ENCODE measurements around the gene GSPT1. TPM values are rescaled to one million over a fixed set of nuclear protein-coding genes. Genes with fewer than 3 reads are reported as not detected.
"Not testable (repeated sequence)": the region's sequence is repeated elsewhere in the genome, so short reads cannot be mapped to it uniquely, and the experiment has no call there.

GSPT1 gene
- total RNA-seq, 1 experiment from 2014 or later = 173 TPM

DNA sequence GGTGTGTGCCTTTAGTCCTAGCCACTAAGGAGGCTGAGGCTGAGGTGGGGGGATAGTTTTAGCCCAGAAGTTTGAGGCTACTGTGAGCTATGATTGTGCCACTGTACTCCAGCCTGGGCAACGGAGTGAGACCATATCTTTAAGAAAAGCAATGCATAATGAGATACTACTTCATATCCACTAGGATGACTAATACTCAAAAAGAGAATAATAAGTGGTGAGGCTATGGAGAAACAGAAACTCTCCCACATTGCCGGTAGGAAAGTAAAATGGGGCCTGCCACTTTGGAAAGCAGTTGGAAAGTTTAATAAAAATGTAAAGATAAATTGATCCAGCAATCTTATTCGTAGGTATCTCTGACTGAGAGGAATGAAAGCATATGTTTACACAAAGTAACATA lies 30.7 kb upstream of the GSPT1 start:
- Mint-ChIP-seq H3K36me3 (ENCODE audit: insufficient read depth in 1 of 3, low read depth in 3 of 3) (no peaks in the 10 kb centered on the region), H3K27me3 (ENCODE audit: low read depth) (no peaks in the 10 kb centered on the region), H3K4me1 (peaks cover 13 to 14% of the 10 kb centered on the region in 2 experiments), H3K27ac (no peak overlapping the region), H3K9me3 (no peaks in the 10 kb centered on the region), H3K4me3 (no peak overlapping the region)
- WGBS (ENCODE audit: extremely low coverage, insufficient read length, low lambda C conversion rate) = no CpG with 5 or more reads among the region's 3 CpGs
- H3K18ac ChIP-seq (ENCODE audit: insufficient read length, low read depth, low read length) = no peak overlapping the region
- no peak overlapping the region for H3K27ac ChIP-seq (ENCODE audit: insufficient read length, low read depth, low read length)
- H3K9ac ChIP-seq (ENCODE audit: extremely low read depth, insufficient read length, low read length) = no peak overlapping the region
- H2BK20ac ChIP-seq (ENCODE audit: low read depth, low read length, poor library complexity, severe bottlenecking) = no peak overlapping the region
- no peaks in the 10 kb centered on the region for H3K4me1 ChIP-seq (ENCODE audit: insufficient read depth, low read length)
- H2AFZ ChIP-seq (ENCODE audit: low read length) = no peak overlapping the region
- H4K91ac ChIP-seq (ENCODE audit: insufficient read length, low read depth, low read length) = no peak overlapping the region
- H3K56ac ChIP-seq (ENCODE audit: insufficient read length, low read depth, low read length) = no peak overlapping the region
- no peaks in the 10 kb centered on the region for H3K9me3 ChIP-seq (ENCODE audit: control insufficient read depth, low read depth, low read length)
- no peak overlapping the region for H3K4ac ChIP-seq (ENCODE audit: low read depth, low read length)
- no peak overlapping the region for H3K14ac ChIP-seq (ENCODE audit: insufficient read depth, low read length)
- H3K27me3 ChIP-seq (ENCODE audit: insufficient read depth, low read length) = no peaks in the 10 kb centered on the region
- no peak overlapping the region for H4K8ac ChIP-seq (replicated peaks; ENCODE audit: insufficient read length, low read depth, low read length)
- H2BK120ac ChIP-seq (ENCODE audit: low read depth, low read length, poor library complexity, severe bottlenecking) = no peak overlapping the region
- TF ChIP-seq, protein P1, sequence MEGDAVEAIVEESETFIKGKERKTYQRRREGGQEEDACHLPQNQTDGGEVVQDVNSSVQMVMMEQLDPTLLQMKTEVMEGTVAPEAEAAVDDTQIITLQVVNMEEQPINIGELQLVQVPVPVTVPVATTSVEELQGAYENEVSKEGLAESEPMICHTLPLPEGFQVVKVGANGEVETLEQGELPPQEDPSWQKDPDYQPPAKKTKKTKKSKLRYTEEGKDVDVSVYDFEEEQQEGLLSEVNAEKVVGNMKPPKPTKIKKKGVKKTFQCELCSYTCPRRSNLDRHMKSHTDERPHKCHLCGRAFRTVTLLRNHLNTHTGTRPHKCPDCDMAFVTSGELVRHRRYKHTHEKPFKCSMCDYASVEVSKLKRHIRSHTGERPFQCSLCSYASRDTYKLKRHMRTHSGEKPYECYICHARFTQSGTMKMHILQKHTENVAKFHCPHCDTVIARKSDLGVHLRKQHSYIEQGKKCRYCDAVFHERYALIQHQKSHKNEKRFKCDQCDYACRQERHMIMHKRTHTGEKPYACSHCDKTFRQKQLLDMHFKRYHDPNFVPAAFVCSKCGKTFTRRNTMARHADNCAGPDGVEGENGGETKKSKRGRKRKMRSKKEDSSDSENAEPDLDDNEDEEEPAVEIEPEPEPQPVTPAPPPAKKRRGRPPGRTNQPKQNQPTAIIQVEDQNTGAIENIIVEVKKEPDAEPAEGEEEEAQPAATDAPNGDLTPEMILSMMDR (conservative IDR thresholded peaks at IDR 0.05) = no peak
- H3K23me2 ChIP-seq (ENCODE audit: insufficient read length, low read depth, low read length, poor library complexity, severe bottlenecking) = no peaks in the 10 kb centered on the region
- H3K4me2 ChIP-seq (ENCODE audit: insufficient read depth, insufficient read length, low read length) = no peak overlapping the region
- no peak overlapping the region for H2BK5ac ChIP-seq (ENCODE audit: insufficient read length, low read length)
- no peak overlapping the region for H3T11ph ChIP-seq (ENCODE audit: low read length)
- H2AK5ac ChIP-seq (ENCODE audit: insufficient read length, low read length) = no peak overlapping the region
- H4K5ac ChIP-seq (ENCODE audit: insufficient read length, low read depth, low read length) = no peak overlapping the region
- no peak overlapping the region for H2BK12ac ChIP-seq (ENCODE audit: insufficient read length, low read depth, low read length)
- no peaks in the 10 kb centered on the region for H4K20me1 ChIP-seq (ENCODE audit: control insufficient read depth, insufficient read depth, insufficient read length)
- H3K23ac ChIP-seq (ENCODE audit: insufficient read length, low read depth, low read length) = no peak overlapping the region
- no peaks in the 10 kb centered on the region for H3K79me1 ChIP-seq (ENCODE audit: insufficient read depth, low read depth, low read length, poor library complexity, severe bottlenecking)
- DNase-seq = no peak
- no peaks in the 10 kb centered on the region for H3K79me2 ChIP-seq (ENCODE audit: insufficient read depth, low read length)
- no peak overlapping the region for H2BK15ac ChIP-seq (ENCODE audit: low read depth, low read length)

DNA sequence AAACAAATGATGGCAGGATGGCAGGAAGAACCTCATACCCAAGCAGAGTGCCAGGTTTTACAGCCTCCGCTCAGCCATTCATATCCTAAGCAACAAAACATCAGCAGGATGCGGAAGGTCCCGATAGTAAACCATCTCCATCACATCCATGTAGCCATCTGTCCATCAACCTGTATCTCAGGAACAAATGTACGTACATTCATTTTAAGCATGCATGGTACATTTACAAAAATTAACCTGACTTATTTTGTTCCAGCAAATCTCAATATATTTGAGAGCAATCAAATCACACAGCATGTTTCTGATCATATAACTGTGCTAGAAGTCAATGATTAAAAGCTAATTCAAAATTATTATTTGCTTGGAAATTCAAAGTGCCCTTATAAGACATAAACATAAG lies 26.2 kb upstream of the GSPT1 start, which contains the start of gene NPIPB2:
TSS of gene NPIPB2 (minus strand) at position 101 of the 400 bp plus-strand sequence. CDS start at position 101, 0 bp downstream.
- not testable (repeated sequence) for H3K14ac ChIP-seq (ENCODE audit: insufficient read depth, low read length); DNase-seq; H4K91ac ChIP-seq (ENCODE audit: insufficient read length, low read depth, low read length); H3K4me3 Mint-ChIP-seq; H2BK20ac ChIP-seq (ENCODE audit: low read depth, low read length, poor library complexity, severe bottlenecking); H4K8ac ChIP-seq (replicated peaks; ENCODE audit: insufficient read length, low read depth, low read length); H4K20me1 ChIP-seq (ENCODE audit: control insufficient read depth, insufficient read depth, insufficient read length); H2BK5ac ChIP-seq (ENCODE audit: insufficient read length, low read length); H3K36me3 Mint-ChIP-seq (ENCODE audit: insufficient read depth in 1 of 3, low read depth in 3 of 3); H3K18ac ChIP-seq (ENCODE audit: insufficient read length, low read depth, low read length); H2BK12ac ChIP-seq (ENCODE audit: insufficient read length, low read depth, low read length); H3K23ac ChIP-seq (ENCODE audit: insufficient read length, low read depth, low read length); H3K9me3 Mint-ChIP-seq; H3K4ac ChIP-seq (ENCODE audit: low read depth, low read length); H3K27ac Mint-ChIP-seq; H3K4me2 ChIP-seq (ENCODE audit: insufficient read depth, insufficient read length, low read length); H3K79me1 ChIP-seq (ENCODE audit: insufficient read depth, low read depth, low read length, poor library complexity, severe bottlenecking); H3K23me2 ChIP-seq (ENCODE audit: insufficient read length, low read depth, low read length, poor library complexity, severe bottlenecking); H2AK5ac ChIP-seq (ENCODE audit: insufficient read length, low read length); H2AFZ ChIP-seq (ENCODE audit: low read length); H3K79me2 ChIP-seq (ENCODE audit: insufficient read depth, low read length); H3K4me1 ChIP-seq (ENCODE audit: insufficient read depth, low read length); H3K9ac ChIP-seq (ENCODE audit: extremely low read depth, insufficient read length, low read length); H3T11ph ChIP-seq (ENCODE audit: low read length); H3K4me1 Mint-ChIP-seq; H3K27me3 Mint-ChIP-seq (ENCODE audit: low read depth); H3K27ac ChIP-seq (ENCODE audit: insufficient read length, low read depth, low read length); H3K27me3 ChIP-seq (ENCODE audit: insufficient read depth, low read length); H2BK15ac ChIP-seq (ENCODE audit: low read depth, low read length); H3K9me3 ChIP-seq (ENCODE audit: control insufficient read depth, low read depth, low read length); H4K5ac ChIP-seq (ENCODE audit: insufficient read length, low read depth, low read length); H3K56ac ChIP-seq (ENCODE audit: insufficient read length, low read depth, low read length); H2BK120ac ChIP-seq (ENCODE audit: low read depth, low read length, poor library complexity, severe bottlenecking)
- no CpG with 5 or more reads among the region's 4 CpGs for WGBS (ENCODE audit: extremely low coverage, insufficient read length, low lambda C conversion rate)
